ENCODE results near the gene KLHDC10.

Gene KLHDC10

DNA sequence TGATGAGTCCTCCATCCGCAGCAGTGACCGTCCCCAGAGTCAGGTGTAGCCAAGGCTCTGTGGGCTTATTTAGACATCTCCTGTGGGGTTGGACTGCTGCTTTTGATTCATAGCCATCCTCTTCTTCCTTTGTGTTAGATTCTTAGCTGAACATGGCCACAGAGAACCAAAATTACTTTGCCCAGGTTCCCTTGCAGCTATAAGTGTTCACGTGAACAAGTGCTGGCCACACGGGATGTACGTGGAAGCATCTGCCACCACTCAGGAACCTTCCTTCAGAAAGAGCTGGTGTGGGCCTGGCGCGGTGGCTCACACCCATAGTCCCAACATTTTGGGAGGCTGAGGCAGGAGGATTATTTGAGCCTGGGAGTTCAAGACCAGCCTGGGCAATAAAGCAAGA, 85.8 kb downstream of the KLHDC10 start:
- TF ChIP-seq, protein P1, sequence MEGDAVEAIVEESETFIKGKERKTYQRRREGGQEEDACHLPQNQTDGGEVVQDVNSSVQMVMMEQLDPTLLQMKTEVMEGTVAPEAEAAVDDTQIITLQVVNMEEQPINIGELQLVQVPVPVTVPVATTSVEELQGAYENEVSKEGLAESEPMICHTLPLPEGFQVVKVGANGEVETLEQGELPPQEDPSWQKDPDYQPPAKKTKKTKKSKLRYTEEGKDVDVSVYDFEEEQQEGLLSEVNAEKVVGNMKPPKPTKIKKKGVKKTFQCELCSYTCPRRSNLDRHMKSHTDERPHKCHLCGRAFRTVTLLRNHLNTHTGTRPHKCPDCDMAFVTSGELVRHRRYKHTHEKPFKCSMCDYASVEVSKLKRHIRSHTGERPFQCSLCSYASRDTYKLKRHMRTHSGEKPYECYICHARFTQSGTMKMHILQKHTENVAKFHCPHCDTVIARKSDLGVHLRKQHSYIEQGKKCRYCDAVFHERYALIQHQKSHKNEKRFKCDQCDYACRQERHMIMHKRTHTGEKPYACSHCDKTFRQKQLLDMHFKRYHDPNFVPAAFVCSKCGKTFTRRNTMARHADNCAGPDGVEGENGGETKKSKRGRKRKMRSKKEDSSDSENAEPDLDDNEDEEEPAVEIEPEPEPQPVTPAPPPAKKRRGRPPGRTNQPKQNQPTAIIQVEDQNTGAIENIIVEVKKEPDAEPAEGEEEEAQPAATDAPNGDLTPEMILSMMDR (IDR thresholded peaks at IDR 0.05; ENCODE audit: borderline replicate concordance, extremely low read depth, low read length, poor library complexity, severe bottlenecking): no peak
- no peak for TF ChIP-seq EZH2 (IDR thresholded peaks at IDR 0.05; ENCODE audit: borderline replicate concordance, low read depth, low read length, severe bottlenecking)
- Histone ChIP-seq H3K4me3 (ENCODE audit: low read depth in 1 of 2, low read length in 2 of 2) (no peak overlapping the region), H3K27ac (ENCODE audit: low read length) (no peak overlapping the region), H3K4me2 (ENCODE audit: insufficient read depth, low read length) (no peak overlapping the region), H3K79me2 (ENCODE audit: insufficient read depth, low read length) (no peaks in the 10 kb centered on the region), H4K20me1 (ENCODE audit: insufficient read depth, low read length) (peaks cover 14% of the 10 kb centered on the region), H2AFZ (ENCODE audit: low read depth, low read length) (no peak overlapping the region), H3K9ac (ENCODE audit: low read depth, low read length) (no peak overlapping the region), H3K4me1 (ENCODE audit: insufficient read depth, low read length) (no peaks in the 10 kb centered on the region), H3K36me3 (ENCODE audit: insufficient read depth, low read length) (peaks cover 8% of the 10 kb centered on the region; the same call in 1 of the 2 replicates), H3K27me3 (ENCODE audit: insufficient read depth, low read length, poor library complexity) (no peaks in the 10 kb centered on the region), H3K9me3 (ENCODE audit: insufficient read depth, low read length, severe bottlenecking) (no peaks in the 10 kb centered on the region)
- ATAC-seq (ENCODE audit: insufficient read depth, low read depth): no peak
- no peak for DNase-seq

DNA sequence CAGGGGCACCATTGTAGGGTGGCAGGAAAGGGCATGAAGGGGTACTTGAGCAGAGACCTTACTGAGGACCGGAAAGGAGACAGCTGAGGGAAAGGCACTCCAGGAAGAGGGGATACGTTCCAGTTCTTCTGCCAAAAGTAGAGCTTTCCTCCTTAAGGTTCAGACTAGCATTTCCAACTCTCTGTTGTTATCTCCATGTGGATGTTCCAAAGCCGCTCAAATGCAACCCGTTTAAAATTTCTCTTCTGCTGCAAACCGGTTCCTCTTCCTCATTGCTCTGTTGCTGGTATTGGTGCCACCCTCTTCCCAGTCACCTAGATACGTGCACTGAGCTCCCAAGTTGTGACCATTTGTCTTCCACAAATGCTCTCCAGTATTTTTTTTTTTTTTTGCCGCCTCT, 87.4 kb downstream of the KLHDC10 start:
- Histone ChIP-seq H2AFZ (ENCODE audit: low read depth, low read length) (no peak overlapping the region), H3K36me3 (ENCODE audit: insufficient read depth, low read length) (peaks cover 22% of the 10 kb centered on the region), H4K20me1 (ENCODE audit: insufficient read depth, low read length) (peaks cover 7% of the 10 kb centered on the region), H3K27ac (ENCODE audit: low read length) (no peak overlapping the region), H3K79me2 (ENCODE audit: insufficient read depth, low read length) (no peaks in the 10 kb centered on the region), H3K27me3 (ENCODE audit: insufficient read depth, low read length, poor library complexity) (no peaks in the 10 kb centered on the region), H3K9me3 (ENCODE audit: insufficient read depth, low read length, severe bottlenecking) (no peaks in the 10 kb centered on the region), H3K9ac (ENCODE audit: low read depth, low read length) (no peak overlapping the region), H3K4me3 (ENCODE audit: low read depth in 1 of 2, low read length in 2 of 2) (no peak overlapping the region), H3K4me2 (ENCODE audit: insufficient read depth, low read length) (no peak overlapping the region), H3K4me1 (ENCODE audit: insufficient read depth, low read length) (no peaks in the 10 kb centered on the region)
- DNase-seq (no peak), ATAC-seq (ENCODE audit: insufficient read depth, low read depth) (no peak)
- TF ChIP-seq, protein P1 (IDR thresholded peaks at IDR 0.05; ENCODE audit: borderline replicate concordance, extremely low read depth, low read length, poor library complexity, severe bottlenecking): no peak
- no peak for TF ChIP-seq EZH2 (IDR thresholded peaks at IDR 0.05; ENCODE audit: borderline replicate concordance, low read depth, low read length, severe bottlenecking)

DNA sequence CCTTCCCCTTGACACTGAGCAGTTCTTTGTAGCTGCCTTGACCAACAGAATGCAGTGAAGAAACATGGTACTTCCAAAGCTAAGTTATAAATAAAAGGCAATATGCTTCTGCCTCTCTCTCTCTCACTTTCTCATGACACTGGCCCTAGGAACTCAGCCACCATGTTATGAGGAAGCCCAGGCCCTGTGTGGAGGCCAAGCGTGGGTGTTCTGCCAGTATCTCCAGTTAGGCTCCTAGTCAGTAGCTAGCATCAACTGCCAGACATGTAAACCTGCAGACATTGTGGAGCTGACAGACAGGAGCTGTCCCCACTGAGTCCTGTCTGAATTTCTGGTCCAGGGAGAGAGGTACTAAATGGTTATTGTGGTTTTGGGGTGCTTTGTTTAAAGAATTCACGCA, 89.7 kb downstream of the KLHDC10 start:
- H3K36me3 ChIP-seq (ENCODE audit: insufficient read depth, low read length): peaks cover 45% of the 10 kb centered on the region
- H3K4me3 ChIP-seq (ENCODE audit: low read depth in 1 of 2, low read length in 2 of 2): no peak overlapping the region
- no peaks in the 10 kb centered on the region for H3K9me3 ChIP-seq (ENCODE audit: insufficient read depth, low read length, severe bottlenecking)
- H3K9ac ChIP-seq (ENCODE audit: low read depth, low read length): no peak overlapping the region
- H3K27me3 ChIP-seq (ENCODE audit: insufficient read depth, low read length, poor library complexity): no peaks in the 10 kb centered on the region
- ATAC-seq (ENCODE audit: insufficient read depth, low read depth) (no peak), DNase-seq (no peak)
- H3K27ac ChIP-seq (ENCODE audit: low read length): no peak overlapping the region
- H3K4me2 ChIP-seq (ENCODE audit: insufficient read depth, low read length): no peak overlapping the region
- H3K79me2 ChIP-seq (ENCODE audit: insufficient read depth, low read length): no peaks in the 10 kb centered on the region
- H4K20me1 ChIP-seq (ENCODE audit: insufficient read depth, low read length): no peaks in the 10 kb centered on the region; the same call in 1 of the 2 replicates
- no peak overlapping the region for H2AFZ ChIP-seq (ENCODE audit: low read depth, low read length)
- TF ChIP-seq, protein P1 (IDR thresholded peaks at IDR 0.05; ENCODE audit: borderline replicate concordance, extremely low read depth, low read length, poor library complexity, severe bottlenecking): no peak
- TF ChIP-seq EZH2 (IDR thresholded peaks at IDR 0.05; ENCODE audit: borderline replicate concordance, low read depth, low read length, severe bottlenecking): no peak
- no peaks in the 10 kb centered on the region for H3K4me1 ChIP-seq (ENCODE audit: insufficient read depth, low read length)

DNA sequence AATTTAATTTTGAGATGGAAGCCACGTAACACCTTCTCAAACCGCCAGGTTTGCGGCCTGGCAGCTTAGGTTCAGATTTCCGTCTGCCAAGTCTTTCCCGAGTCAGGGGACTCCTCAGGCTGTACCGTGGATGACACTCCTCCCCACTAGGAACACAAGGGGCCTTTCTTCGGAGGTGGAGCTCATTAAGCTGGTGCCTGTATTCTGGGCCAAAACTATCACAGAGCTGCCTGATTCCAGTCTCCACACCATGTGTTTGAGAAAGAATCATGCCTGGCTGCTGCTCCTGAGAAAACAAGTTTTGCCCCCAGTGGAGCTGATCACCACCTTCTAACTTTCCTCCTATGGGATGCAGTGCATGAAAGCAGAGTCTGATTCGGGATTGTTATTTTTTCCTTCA, 90.1 kb downstream of the KLHDC10 start:
- TF ChIP-seq, protein P1 (IDR thresholded peaks at IDR 0.05; ENCODE audit: borderline replicate concordance, extremely low read depth, low read length, poor library complexity, severe bottlenecking): no peak
- TF ChIP-seq EZH2 (IDR thresholded peaks at IDR 0.05; ENCODE audit: borderline replicate concordance, low read depth, low read length, severe bottlenecking): no peak
- peaks cover 49% of the 10 kb centered on the region for H3K36me3 ChIP-seq (ENCODE audit: insufficient read depth, low read length)
- no peak overlapping the region for H3K9ac ChIP-seq (ENCODE audit: low read depth, low read length)
- no peaks in the 10 kb centered on the region for H3K79me2 ChIP-seq (ENCODE audit: insufficient read depth, low read length)
- H3K4me3 ChIP-seq (ENCODE audit: low read depth in 1 of 2, low read length in 2 of 2): no peak overlapping the region
- H2AFZ ChIP-seq (ENCODE audit: low read depth, low read length): no peak overlapping the region
- H3K27me3 ChIP-seq (ENCODE audit: insufficient read depth, low read length, poor library complexity): no peaks in the 10 kb centered on the region
- H3K27ac ChIP-seq (ENCODE audit: low read length): no peak overlapping the region
- ATAC-seq (ENCODE audit: insufficient read depth, low read depth): no peak
- H3K4me1 ChIP-seq (ENCODE audit: insufficient read depth, low read length): no peaks in the 10 kb centered on the region
- no peaks in the 10 kb centered on the region; the same call in 1 of the 2 replicates for H4K20me1 ChIP-seq (ENCODE audit: insufficient read depth, low read length)
- no peak overlapping the region for H3K4me2 ChIP-seq (ENCODE audit: insufficient read depth, low read length)
- DNase-seq: no peak
- H3K9me3 ChIP-seq (ENCODE audit: insufficient read depth, low read length, severe bottlenecking): no peaks in the 10 kb centered on the region
